ENCODE data around the gene SNCB.

The SNCB gene

DNA sequence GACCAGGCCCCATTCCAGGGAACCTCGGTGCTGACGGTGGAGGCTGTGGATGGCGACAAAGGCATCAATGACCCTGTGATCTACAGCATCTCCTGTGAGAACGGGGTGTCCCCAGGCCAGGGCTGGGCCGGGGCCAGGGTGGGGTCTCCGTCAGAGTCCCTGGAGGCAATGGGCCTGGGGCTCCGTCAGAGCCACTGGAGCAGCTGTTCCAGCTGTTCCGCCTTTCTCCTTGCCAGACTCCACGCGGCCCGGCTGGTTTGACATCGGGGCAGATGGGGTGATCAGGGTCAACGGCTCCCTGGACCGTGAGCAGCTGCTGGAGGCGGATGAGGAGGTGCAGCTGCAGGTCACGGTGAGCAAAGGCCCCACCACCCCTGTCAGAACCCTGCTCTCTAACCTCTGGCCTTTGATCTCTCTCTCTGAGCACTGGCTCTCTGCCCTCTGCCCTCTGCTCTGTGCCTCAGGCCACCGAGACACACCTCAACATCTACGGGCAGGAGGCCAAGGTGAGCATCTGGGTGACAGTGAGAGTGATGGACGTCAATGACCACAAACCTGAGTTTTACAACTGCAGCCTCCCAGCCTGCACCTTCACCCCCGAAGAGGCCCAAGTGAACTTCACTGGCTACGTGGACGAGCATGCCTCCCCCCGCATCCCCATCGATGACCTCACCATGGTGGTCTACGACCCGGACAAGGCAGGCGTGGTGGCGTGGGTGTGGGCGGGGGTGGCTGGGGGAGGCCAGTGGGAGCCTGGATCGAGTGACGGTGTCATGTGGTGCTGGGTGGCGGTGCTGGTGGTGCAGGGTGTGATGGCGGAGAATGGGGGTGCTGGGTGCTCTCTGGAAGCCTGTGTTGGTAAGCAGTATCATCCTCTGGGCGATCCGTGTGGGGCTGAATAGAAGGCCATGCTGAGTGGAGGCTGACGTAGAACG is 54.6 kb downstream of the SNCB start:
- Histone ChIP-seq H3K9me3 (ENCODE audit: control insufficient read depth in 1 of 2, low read length in 2 of 2) (no peaks in the 10 kb centered on the region), H3K4me3 (ENCODE audit: low read depth in 1 of 2, low read length in 2 of 2) (no peak overlapping the region), H3K4me1 (ENCODE audit: control insufficient read depth in 1 of 2, insufficient read depth in 2 of 2, low read length in 2 of 2) (no peaks in the 10 kb centered on the region), H3K27ac (ENCODE audit: low read depth, low read length) (no peak overlapping the region), H3K36me3 (ENCODE audit: control insufficient read depth in 1 of 2, insufficient read depth in 2 of 2, low read length in 2 of 2) (peaks cover 2 to 34% of the 10 kb centered on the region in 2 donors), H3K9ac (ENCODE audit: low read depth in 1 of 2, low read length in 2 of 2) (no peak overlapping the region), H3K27me3 (ENCODE audit: control insufficient read depth in 1 of 2, insufficient read depth in 2 of 2, low read length in 2 of 2) (no peaks in the 10 kb centered on the region)

DNA sequence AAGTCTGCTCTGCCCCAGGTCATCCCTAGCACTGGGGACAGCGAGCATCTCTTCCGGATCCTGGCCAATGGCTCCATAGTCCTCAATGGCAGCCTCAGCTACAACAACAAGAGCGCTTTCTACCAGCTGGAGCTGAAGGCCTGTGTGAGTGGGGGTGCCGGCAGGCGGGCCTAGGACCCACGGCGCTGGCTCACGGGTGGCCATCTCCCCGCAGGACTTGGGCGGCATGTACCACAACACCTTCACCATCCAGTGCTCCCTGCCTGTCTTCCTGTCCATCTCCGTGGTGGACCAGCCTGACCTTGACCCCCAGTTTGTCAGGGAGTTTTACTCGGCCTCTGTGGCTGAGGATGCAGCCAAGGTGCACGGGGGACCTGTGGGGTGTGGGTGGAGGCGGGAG is 55.3 kb downstream of the SNCB start:
- H3K27me3 ChIP-seq (ENCODE audit: control insufficient read depth in 1 of 2, insufficient read depth in 2 of 2, low read length in 2 of 2): no peaks in the 10 kb centered on the region
- no peak overlapping the region for H3K4me3 ChIP-seq (ENCODE audit: low read depth in 1 of 2, low read length in 2 of 2)
- no peaks in the 10 kb centered on the region for H3K4me1 ChIP-seq (ENCODE audit: control insufficient read depth in 1 of 2, insufficient read depth in 2 of 2, low read length in 2 of 2)
- H3K36me3 ChIP-seq (ENCODE audit: control insufficient read depth in 1 of 2, insufficient read depth in 2 of 2, low read length in 2 of 2): peaks cover 2 to 34% of the 10 kb centered on the region in 2 donors
- H3K9me3 ChIP-seq (ENCODE audit: control insufficient read depth in 1 of 2, low read length in 2 of 2): no peaks in the 10 kb centered on the region
- no peak overlapping the region for H3K9ac ChIP-seq (ENCODE audit: low read depth in 1 of 2, low read length in 2 of 2)
- no peak overlapping the region for H3K27ac ChIP-seq (ENCODE audit: low read depth, low read length)

DNA sequence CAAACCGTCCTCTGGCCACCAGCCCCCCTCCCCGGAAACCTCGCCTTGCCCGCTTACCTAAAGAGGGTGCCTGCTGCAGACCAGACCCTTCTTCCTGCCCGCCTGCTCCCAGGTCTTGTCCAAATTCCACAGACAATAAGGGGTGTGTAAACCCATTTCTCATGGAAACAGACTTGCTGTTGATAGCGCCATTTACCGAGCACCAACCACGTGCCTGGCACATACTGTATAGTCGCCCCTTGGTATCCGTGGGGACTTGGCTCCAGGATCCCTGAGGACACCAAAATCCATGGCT is 56.1 kb downstream of the SNCB start:
- H3K9ac ChIP-seq (ENCODE audit: low read depth in 1 of 2, low read length in 2 of 2): no peak overlapping the region
- peaks cover 2 to 30% of the 10 kb centered on the region in 2 donors for H3K36me3 ChIP-seq (ENCODE audit: control insufficient read depth in 1 of 2, insufficient read depth in 2 of 2, low read length in 2 of 2)
- H3K4me3 ChIP-seq (ENCODE audit: low read depth in 1 of 2, low read length in 2 of 2): no peak overlapping the region
- no peaks in the 10 kb centered on the region for H3K27me3 ChIP-seq (ENCODE audit: control insufficient read depth in 1 of 2, insufficient read depth in 2 of 2, low read length in 2 of 2)
- H3K9me3 ChIP-seq (ENCODE audit: control insufficient read depth in 1 of 2, low read length in 2 of 2): no peaks in the 10 kb centered on the region
- no peaks in the 10 kb centered on the region for H3K4me1 ChIP-seq (ENCODE audit: control insufficient read depth in 1 of 2, insufficient read depth in 2 of 2, low read length in 2 of 2)
- no peak overlapping the region for H3K27ac ChIP-seq (ENCODE audit: low read depth, low read length)

DNA sequence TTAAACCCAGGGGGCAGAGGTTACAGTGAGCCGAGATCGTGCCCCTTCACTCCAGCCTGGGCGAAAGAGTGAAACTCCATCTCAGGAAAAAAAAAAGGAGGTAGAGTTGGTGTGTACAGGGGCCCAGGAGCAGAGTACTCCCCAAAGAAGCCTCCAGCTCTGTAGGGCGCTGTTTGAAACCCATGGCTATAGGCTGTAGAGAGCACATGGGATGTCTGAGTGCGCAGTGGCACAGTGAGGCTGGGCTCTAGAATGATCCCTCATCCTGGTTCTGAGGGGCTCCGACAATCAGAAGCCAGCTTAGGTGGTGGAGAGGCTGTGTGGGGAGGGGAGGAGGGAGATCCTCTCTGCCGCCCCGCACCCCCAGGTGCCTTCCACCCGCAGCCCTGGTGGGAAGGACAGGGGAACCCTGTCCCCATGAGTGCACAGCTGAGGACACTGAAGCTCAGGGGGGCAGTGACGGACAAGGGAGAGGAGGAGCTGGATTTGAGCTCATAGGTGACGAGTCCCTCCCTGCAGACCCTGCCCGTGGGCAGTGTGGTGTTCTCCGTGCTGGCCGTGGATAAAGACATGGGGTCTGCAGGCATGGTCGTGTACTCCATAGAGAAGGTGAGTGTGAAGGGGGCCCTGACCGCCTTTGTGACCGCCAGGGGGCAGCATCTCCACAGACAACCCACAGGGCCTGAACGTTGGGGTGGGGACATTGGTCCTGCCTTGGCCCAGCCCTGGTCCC is 56.6 kb downstream of the SNCB start:
- no peak overlapping the region for H3K9ac ChIP-seq (ENCODE audit: low read depth in 1 of 2, low read length in 2 of 2)
- H3K36me3 ChIP-seq (ENCODE audit: control insufficient read depth in 1 of 2, insufficient read depth in 2 of 2, low read length in 2 of 2): peaks cover 2 to 29% of the 10 kb centered on the region in 2 donors
- H3K9me3 ChIP-seq (ENCODE audit: control insufficient read depth in 1 of 2, low read length in 2 of 2): no peaks in the 10 kb centered on the region
- H3K4me3 ChIP-seq (ENCODE audit: low read depth in 1 of 2, low read length in 2 of 2): no peak overlapping the region
- no peaks in the 10 kb centered on the region for H3K4me1 ChIP-seq (ENCODE audit: control insufficient read depth in 1 of 2, insufficient read depth in 2 of 2, low read length in 2 of 2)
- no peaks in the 10 kb centered on the region for H3K27me3 ChIP-seq (ENCODE audit: control insufficient read depth in 1 of 2, insufficient read depth in 2 of 2, low read length in 2 of 2)
- no peak overlapping the region for H3K27ac ChIP-seq (ENCODE audit: low read depth, low read length)
